NCI-H2196 (cell line): Measurements from ENCODE around the gene ABCA9.
"Not testable (repeated sequence)": the region's sequence is repeated elsewhere in the genome, so short reads cannot be mapped to it uniquely, and the experiment has no call there.

Experiments used
- DNase-seq: peaks from one replicate; lab custom pipeline; 2025; ENCODE audit not compliant: unreplicated experiment; lab: John Stamatoyannopoulos, UW

Gene ABCA9

GRCh38 chr17:68959117-68959516 lies 101.6 kb downstream of the ABCA9 start:
- DNase-seq: not testable (repeated sequence)

GRCh38 chr17:68957944-68958343 lies 102.8 kb downstream of the ABCA9 start:
- DNase-seq: no peak

- no peak for DNase-seq
Observed at GRCh38 chr17:68955181-68955841, 105.4 kb downstream of the ABCA9 start, which contains the start of gene ABCA8. ABCA8 (minus strand) TSS chr17:68955392; CDS start chr17:68942034, 13,358 bp downstream.

GRCh38 chr17:68954146-68954896 lies 106.4 kb downstream of the ABCA9 start:
- DNase-seq: no peak

GRCh38 chr17:68953340-68953997 lies 107.3 kb downstream of the ABCA9 start:
- DNase-seq: no peak

- no peak for DNase-seq
Observed at GRCh38 chr17:68950725-68951124, 110.0 kb downstream of the ABCA9 start.

GRCh38 chr17:68947868-68948267 lies 112.9 kb downstream of the ABCA9 start:
- DNase-seq: not testable (repeated sequence)

GRCh38 chr17:68944435-68945035 lies 116.2 kb downstream of the ABCA9 start:
- DNase-seq: no peak

GRCh38 chr17:68943812-68944182 lies 116.9 kb downstream of the ABCA9 start:
- not testable (repeated sequence) for DNase-seq

GRCh38 chr17:68943123-68943811 lies 117.5 kb downstream of the ABCA9 start:
- DNase-seq: no peak

- no peak for DNase-seq
Observed at GRCh38 chr17:68942389-68942788, 118.3 kb downstream of the ABCA9 start.

GRCh38 chr17:68941761-68942160 lies 119.0 kb downstream of the ABCA9 start:
- no peak for DNase-seq

GRCh38 chr17:68939195-68939594 lies 121.5 kb downstream of the ABCA9 start:
- no peak for DNase-seq

GRCh38 chr17:68937890-68938514 lies 122.7 kb downstream of the ABCA9 start:
- DNase-seq: no peak

- DNase-seq: no peak
Observed at GRCh38 chr17:68927516-68927915, 133.2 kb downstream of the ABCA9 start.

- no peak for DNase-seq
Observed at GRCh38 chr17:68924793-68925720, 135.7 kb downstream of the ABCA9 start.
